Progenitor cell of endocrine pancreas (in vitro differentiated cells): ENCODE measurements around the gene ZBTB32. TPM values are rescaled to one million over a fixed set of nuclear protein-coding genes. Genes with fewer than 3 reads are reported as not detected.

Experiments
- DNase-seq: peaks from one replicate; pipeline ENCODE4 v3.0.0; 2021; ENCODE audit warnings: low spot score; ENCODE audit not compliant: unreplicated experiment
- H3K27ac Mint-ChIP-seq: 2 replicates; pipeline ENCODE4 v1.8.0; 2021; ENCODE audit warnings: mild to moderate bottlenecking, moderate library complexity, mixed read lengths
- H3K27me3 Mint-ChIP-seq: 2 replicates; pipeline ENCODE4 v1.8.0; 2021; ENCODE audit warnings: mixed read lengths
- H3K36me3 Mint-ChIP-seq: 2 replicates; pipeline ENCODE4 v1.8.0; 2022; ENCODE audit warnings: mixed read lengths; ENCODE audit not compliant: insufficient read depth
- H3K4me1 Mint-ChIP-seq: 2 replicates; pipeline ENCODE4 v1.8.0; 2021; ENCODE audit warnings: low read depth, mixed read lengths
- H3K4me3 Mint-ChIP-seq: 2 replicates; pipeline ENCODE4 v1.8.0; 2021; ENCODE audit warnings: low read depth, mild to moderate bottlenecking, moderate library complexity, mixed read lengths
- H3K9me3 Mint-ChIP-seq: 2 replicates; pipeline ENCODE4 v1.8.0; 2021; ENCODE audit warnings: low read depth, mixed read lengths
- CTCF ChIP-seq: fragments of 200-600 bp; sonication (generic); IDR thresholded peaks from one replicate; pipeline ENCODE4 v1.5.0; 2021; ENCODE audit warnings: antibody characterized with exemption, mild to moderate bottlenecking; ENCODE audit not compliant: unreplicated experiment
- total RNA-seq: library from RNA; stranded (reverse); gene quantifications from 2 replicates; pipeline ENCODE4 v1.2.1, GENCODE V29; 2021

Gene ZBTB32
- total RNA-seq, 1 donor from 2014 or later = not detected

GRCh38 chr19:35755131-35755549 lies 50.8 kb downstream of the ZBTB32 start:
- no peak for DNase-seq
- no peak overlapping the region for H3K4me3 Mint-ChIP-seq
- peaks cover 13% of the 10 kb centered on the region for H3K36me3 Mint-ChIP-seq
- H3K27me3 Mint-ChIP-seq = peaks cover 20% of the 10 kb centered on the region
- H3K4me1 Mint-ChIP-seq = peaks cover 12% of the 10 kb centered on the region
- TF ChIP-seq CTCF = no peak
- no peak overlapping the region for H3K27ac Mint-ChIP-seq
- H3K9me3 Mint-ChIP-seq = no peaks in the 10 kb centered on the region

GRCh38 chr19:35755550-35756376 lies 51.4 kb downstream of the ZBTB32 start:
- Mint-ChIP-seq H3K27me3 (peaks cover 20% of the 10 kb centered on the region), H3K4me1 (peaks cover 12% of the 10 kb centered on the region), H3K27ac (peak overlapping the region; percentile 6), H3K9me3 (no peaks in the 10 kb centered on the region), H3K4me3 (peak overlapping the region; percentile 34), H3K36me3 (peaks cover 13% of the 10 kb centered on the region)
- TF ChIP-seq CTCF = no peak
- no peak for DNase-seq

- DNase-seq = no peak
- peak within 1 kb of the TSS; percentile 91 for H3K27ac Mint-ChIP-seq
- no peaks in the 10 kb centered on the region for H3K9me3 Mint-ChIP-seq
- H3K27me3 Mint-ChIP-seq = peaks cover 20% of the 10 kb centered on the region
- peak within 1 kb of the TSS; percentile 94 for H3K4me3 Mint-ChIP-seq
- TF ChIP-seq CTCF = no peak
- H3K4me1 Mint-ChIP-seq = peaks cover 12% of the 10 kb centered on the region
- H3K36me3 Mint-ChIP-seq = peaks cover 13% of the 10 kb centered on the region
These were observed 52.2 kb downstream of the ZBTB32 start, which contains the start of gene HSPB6 for GRCh38 chr19:35756377-35757230. Gene HSPB6, minus strand, starts transcription at chr19:35757029. Its CDS starts 21 bp downstream, at chr19:35757008.

- Mint-ChIP-seq H3K9me3 (no peaks in the 10 kb centered on the region), H3K27me3 (peaks cover 20% of the 10 kb centered on the region), H3K4me3 (peak overlapping the region; percentile 94), H3K36me3 (peaks cover 17% of the 10 kb centered on the region), H3K27ac (peak overlapping the region; percentile 91), H3K4me1 (peaks cover 12% of the 10 kb centered on the region)
- no peak for DNase-seq
- no peak for TF ChIP-seq CTCF
These were observed 52.9 kb downstream of the ZBTB32 start for GRCh38 chr19:35757231-35757748.
